Astrocyte (in vitro differentiated cells and primary cell): Measurements from ENCODE around the gene IRGQ.

Experiments
- CTCF ChIP-seq: IDR thresholded peaks from 2 replicates; pipeline ENCODE4 v1.5.1; 2011; ENCODE audit warnings: low read depth, mild to moderate bottlenecking, inconsistent platforms, low read length, moderate library complexity; ENCODE audit not compliant: insufficient read depth
- EZH2 ChIP-seq: IDR thresholded peaks from 2 replicates; pipeline ENCODE4 v1.6.1; 2012; ENCODE audit warnings: mild to moderate bottlenecking, low read length, inconsistent platforms; ENCODE audit not compliant: insufficient read depth

- TF ChIP-seq CTCF (no peak), EZH2 (no peak)
Measured at GRCh38 chr19:43624933-43625332, 29.0 kb upstream of the IRGQ start.
